Pancreas (tissue), 10 donors: ENCODE measurements around the gene GARIN3. TPM values are rescaled to one million over a fixed set of nuclear protein-coding genes. Genes with fewer than 3 reads are reported as not detected.

Experiments used
- ATAC-seq, 4 donors: fragments of 200-7000 bp; cut with Tn5 transposase; one replicate each; pipeline versions ENCODE4 v1.8.0 to v1.9.1; 2020; ENCODE audit warnings: mild to moderate bottlenecking in 4 of 4, moderate library complexity in 4 of 4
- DNase-seq, 6 donors: peaks; one replicate each; pipeline ENCODE4 v3.0.0-alpha.2; 2020
- FAIRE-seq: peaks from 2 replicates; lab custom pipeline; 2012; peaks lifted over from hg19 to GRCh38; lab: Jason Lieb, UNC
- H3K27ac ChIP-seq, 4 donors: fragments of 200-600 bp; sonication (generic); 1 replicate in 3 of 4; 2 replicates in 1 of 4; pipeline versions ENCODE4 v1.5.0 to v1.8.0; 2020
- H3K27me3 ChIP-seq, 4 donors: fragments of 200-600 bp; one replicate each; pipeline ENCODE4 v1.8.0; 2021
- H3K36me3 ChIP-seq, 3 donors: fragments of 200-600 bp; sonication (generic) in 1 of 3; one replicate each; pipeline versions ENCODE4 v1.5.0 to v1.8.0; 2020 to 2021
- H3K4me1 ChIP-seq, 3 donors: fragments of 200-600 bp; one replicate each; pipeline ENCODE4 v1.8.0; 2021
- H3K4me3 ChIP-seq, 4 donors: fragments of 200-600 bp; sonication (generic) in 2 of 4; one replicate each; pipeline versions ENCODE4 v1.5.0 to v1.8.0; 2020 to 2021
- H3K9me3 ChIP-seq, 4 donors: fragments of 200-600 bp; one replicate each; pipeline ENCODE4 v1.8.0; 2021
- WGBS, 2 donors: extraction: QIAGEN DNeasy Blood & Tissue Kit; methylation state at CpG; one replicate each; pipeline ENCODE4 v1.1.7; 2013; 5-methylcytosine and 5-hydroxymethylcytosine counted together
- intact Hi-C, 3 donors: fragments of 100-400 bp; cut with DNase I; formaldehyde crosslinking; loops; one replicate each; pipeline versions ENCODE4 v1.11.1 to v1.14.2; 2022
- polyA plus RNA-seq, 2 donors: library from polyadenylated mRNA; stranded (reverse); fragments of 200-250 nt; gene quantifications; one replicate each; pipeline ENCODE4 v1.2.3, GENCODE V29; 2013
- total RNA-seq, 6 donors: library from RNA; stranded (reverse); fragmentation: NEBNext Ultra II Directional in 4 of 6; extraction: Animal tissue kit (Norgen Biotek cat#: 25700) in 4 of 6; gene quantifications; one replicate each; pipeline versions ENCODE4 v1.2.1 to v1.2.4, GENCODE V29; 2021 to 2023
- TF ChIP-seq, protein P1 (sequence below), 4 donors: fragments of 200-600 bp; sonication (generic) in 3 of 4; IDR thresholded peaks; one replicate each; pipeline versions ENCODE4 v1.5.0 to v1.8.0; 2021; ENCODE audit warnings: antibody characterized with exemption in 4 of 4
- donor health status: healthy with polysubstance abuse.
- donor health status: DM: no; HTN: no; CAD: no; lungs with moderate emphysema.
- donor health status: DM: no; HTN: no; CAD: no.
- donor health status: control.
- donor health status: control.
- donor health status: Bipolar disorder and iron deficiency.
- donor health status: DM: yes; HTN: yes; CAD: no.
- donor health status: DM: no; HTN: no; CAD: no.
- donor health status: DM: no; HTN: no; CAD: no.
- donor health status: DM: yes; HTN: yes; CAD: no.

Gene GARIN3
- total and polyA plus RNA-seq, 8 donors, result not detected

DNA sequence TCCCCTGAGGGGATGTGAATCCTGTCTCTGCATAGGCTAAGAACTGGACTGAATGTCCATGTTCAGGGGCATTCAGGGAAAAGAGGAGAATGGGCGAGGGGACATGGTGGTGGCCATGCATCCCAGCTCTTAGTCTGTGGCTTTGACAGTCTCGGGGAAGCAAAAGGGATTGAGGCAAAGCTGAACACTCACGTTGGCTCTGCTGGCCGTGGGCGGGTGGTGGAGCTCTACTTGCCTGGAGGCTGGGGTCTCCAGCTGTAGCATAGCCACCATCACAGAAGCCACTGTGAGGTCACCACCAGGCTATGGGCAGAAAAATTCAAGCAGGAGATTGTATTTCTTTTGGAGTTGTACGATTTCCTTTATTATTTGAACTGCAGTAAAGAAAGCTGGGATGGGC lies 4.1 kb downstream of the GARIN3 start:
- TF ChIP-seq, protein P1, sequence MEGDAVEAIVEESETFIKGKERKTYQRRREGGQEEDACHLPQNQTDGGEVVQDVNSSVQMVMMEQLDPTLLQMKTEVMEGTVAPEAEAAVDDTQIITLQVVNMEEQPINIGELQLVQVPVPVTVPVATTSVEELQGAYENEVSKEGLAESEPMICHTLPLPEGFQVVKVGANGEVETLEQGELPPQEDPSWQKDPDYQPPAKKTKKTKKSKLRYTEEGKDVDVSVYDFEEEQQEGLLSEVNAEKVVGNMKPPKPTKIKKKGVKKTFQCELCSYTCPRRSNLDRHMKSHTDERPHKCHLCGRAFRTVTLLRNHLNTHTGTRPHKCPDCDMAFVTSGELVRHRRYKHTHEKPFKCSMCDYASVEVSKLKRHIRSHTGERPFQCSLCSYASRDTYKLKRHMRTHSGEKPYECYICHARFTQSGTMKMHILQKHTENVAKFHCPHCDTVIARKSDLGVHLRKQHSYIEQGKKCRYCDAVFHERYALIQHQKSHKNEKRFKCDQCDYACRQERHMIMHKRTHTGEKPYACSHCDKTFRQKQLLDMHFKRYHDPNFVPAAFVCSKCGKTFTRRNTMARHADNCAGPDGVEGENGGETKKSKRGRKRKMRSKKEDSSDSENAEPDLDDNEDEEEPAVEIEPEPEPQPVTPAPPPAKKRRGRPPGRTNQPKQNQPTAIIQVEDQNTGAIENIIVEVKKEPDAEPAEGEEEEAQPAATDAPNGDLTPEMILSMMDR (IDR thresholded peaks at IDR 0.05), result no peak
- 70 to 72% methylated on average over 6 of the region's 6 CpGs for WGBS, 2 donors
- H3K4me1 ChIP-seq, result no peaks in the 10 kb centered on the region
- no peak for FAIRE-seq
- no peak overlapping the region for H3K27ac ChIP-seq
- no peaks in the 10 kb centered on the region for H3K36me3 ChIP-seq
- H3K4me3 ChIP-seq, result no peak overlapping the region
- DNase-seq, result no peak
- intact Hi-C loops, result no loop called here
- H3K27me3 ChIP-seq, result peaks cover 0 to 4% (median 0%) of the 10 kb centered on the region in 4 donors
- H3K9me3 ChIP-seq, result no peaks in the 10 kb centered on the region
- no peak for ATAC-seq

DNA sequence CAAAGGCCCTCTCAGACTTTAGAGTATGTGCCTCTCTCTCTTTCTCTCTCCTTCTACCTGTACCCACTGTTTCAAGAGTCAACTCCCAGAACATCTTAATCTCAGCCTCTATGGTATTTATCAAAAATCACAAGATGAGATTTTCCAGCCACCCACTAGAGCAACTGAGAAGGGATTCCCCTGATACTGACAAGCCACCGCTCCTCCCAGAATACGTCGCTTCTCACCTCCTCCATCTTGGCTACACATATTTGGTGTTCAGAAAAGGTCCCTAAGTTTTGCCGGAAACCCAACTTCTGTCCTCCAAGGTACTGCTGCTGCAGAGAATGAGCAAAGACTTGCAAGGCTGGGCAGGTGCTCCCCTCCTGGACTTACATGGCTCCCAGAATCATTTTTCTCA lies 6.1 kb downstream of the GARIN3 start:
- Histone ChIP-seq H3K9me3 (no peaks in the 10 kb centered on the region), H3K27me3 (no peaks in the 10 kb centered on the region), H3K27ac (no peak overlapping the region), H3K4me3 (no peak overlapping the region), H3K4me1 (no peaks in the 10 kb centered on the region), H3K36me3 (no peaks in the 10 kb centered on the region)
- intact Hi-C loops, result no loop called here
- DNase-seq, result no peak
- no peak for FAIRE-seq
- WGBS, 2 donors, result 80 to 86% methylated on average over 4 of the region's 4 CpGs
- TF ChIP-seq, protein P1 (IDR thresholded peaks at IDR 0.05), result no peak
- no peak for ATAC-seq

DNA sequence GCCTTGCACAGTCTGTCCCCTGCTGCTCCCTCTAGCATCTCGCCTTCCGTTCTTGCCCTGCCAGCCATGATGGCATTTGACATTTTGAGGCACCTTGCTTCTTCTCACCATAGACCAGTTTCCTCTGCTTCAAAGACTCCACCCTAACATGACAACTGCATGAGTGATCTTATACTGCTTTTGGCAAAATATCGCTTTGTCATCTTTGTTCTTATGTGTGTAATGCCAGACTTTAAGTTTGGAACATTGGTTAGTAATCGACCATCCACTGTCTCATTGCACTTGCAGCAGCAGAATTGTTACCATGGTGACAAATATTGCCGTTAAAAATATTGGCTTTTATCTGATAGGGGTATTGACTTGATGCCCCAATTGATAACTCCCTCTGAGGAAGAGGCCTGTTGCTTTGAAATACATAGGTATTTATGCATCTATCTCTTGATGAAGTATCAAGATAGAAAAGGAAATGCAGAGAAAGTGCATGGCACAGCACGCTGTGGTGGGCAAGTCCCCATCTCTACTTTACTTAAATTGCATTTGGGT lies 6.8 kb downstream of the GARIN3 start:
- no peak overlapping the region for H3K4me3 ChIP-seq
- H3K27me3 ChIP-seq, result no peaks in the 10 kb centered on the region
- no peaks in the 10 kb centered on the region for H3K4me1 ChIP-seq
- H3K27ac ChIP-seq, result no peak overlapping the region
- 65 to 75% methylated on average over 6 of the region's 6 CpGs for WGBS, 2 donors
- no peak for FAIRE-seq
- intact Hi-C loops, result no loop called here
- no peaks in the 10 kb centered on the region for H3K9me3 ChIP-seq
- DNase-seq, result no peak
- no peaks in the 10 kb centered on the region for H3K36me3 ChIP-seq
- ATAC-seq, result no peak
- TF ChIP-seq, protein P1 (IDR thresholded peaks at IDR 0.05), result no peak

DNA sequence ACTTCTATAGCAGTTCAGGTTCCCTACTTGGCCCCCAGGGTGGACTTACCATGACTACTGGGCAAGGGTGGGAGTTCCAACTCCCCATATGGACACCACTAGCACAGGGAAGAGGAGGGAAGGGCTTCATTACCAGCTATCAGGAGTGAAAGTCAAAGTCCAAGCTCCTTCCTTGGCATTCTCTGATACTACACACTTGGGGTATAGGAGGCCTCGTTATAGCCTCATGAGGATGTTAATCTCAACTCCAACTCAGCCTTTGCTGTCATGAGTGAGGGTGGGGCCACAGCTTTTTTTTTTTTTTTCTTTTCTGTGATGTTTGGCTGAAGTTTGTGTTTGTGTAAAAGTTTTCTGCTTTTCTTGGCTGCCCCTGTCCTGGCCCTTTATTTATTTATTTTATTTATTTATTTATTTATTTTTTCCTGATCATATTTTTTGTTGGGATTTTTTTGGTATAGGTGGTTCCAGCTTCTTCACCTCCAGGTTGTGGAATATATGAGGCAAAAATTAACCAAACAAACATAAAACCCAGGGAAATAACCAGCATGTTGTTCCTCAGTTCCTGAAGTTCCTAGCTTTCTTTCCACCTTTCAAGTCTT lies 8.7 kb downstream of the GARIN3 start:
- no peak overlapping the region for H3K27ac ChIP-seq
- H3K4me1 ChIP-seq, result no peaks in the 10 kb centered on the region
- no peaks in the 10 kb centered on the region for H3K36me3 ChIP-seq
- WGBS, 2 donors, result 37 to 74% methylated on average over 1 of the region's 1 CpG
- FAIRE-seq (no peak), ATAC-seq (no peak), DNase-seq (no peak)
- H3K27me3 ChIP-seq, result no peaks in the 10 kb centered on the region
- no peak overlapping the region for H3K4me3 ChIP-seq
- TF ChIP-seq, protein P1 (IDR thresholded peaks at IDR 0.05), result no peak
- no peaks in the 10 kb centered on the region for H3K9me3 ChIP-seq
- intact Hi-C loops, result no loop called here

DNA sequence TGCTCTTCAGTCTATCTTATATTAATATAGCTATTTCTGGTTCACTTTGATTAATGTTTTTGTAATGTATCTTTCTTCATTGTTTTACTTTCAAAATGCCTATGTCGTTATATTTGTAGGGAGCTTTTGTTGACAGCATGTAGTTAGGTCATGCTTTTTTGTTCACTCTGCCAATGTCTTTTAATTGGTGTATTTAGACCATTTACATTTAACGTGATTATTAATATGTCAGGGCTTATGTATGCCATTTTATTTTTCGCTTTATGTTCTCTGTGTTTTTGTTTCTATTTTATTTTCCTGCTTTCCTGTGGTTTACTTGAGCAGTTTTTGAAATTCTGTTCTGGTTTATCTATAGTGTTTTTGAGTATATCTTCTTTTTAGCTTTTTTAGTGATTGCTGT lies 10.8 kb downstream of the GARIN3 start:
- ATAC-seq (no peak), FAIRE-seq (no peak), DNase-seq (no peak)
- TF ChIP-seq, protein P1 (IDR thresholded peaks at IDR 0.05), result no peak
- intact Hi-C loops, result no loop called here
- Histone ChIP-seq H3K9me3 (no peaks in the 10 kb centered on the region), H3K36me3 (no peaks in the 10 kb centered on the region), H3K27ac (no peak overlapping the region), H3K27me3 (peaks cover 0 to 3% (median 0%) of the 10 kb centered on the region in 4 donors), H3K4me3 (no peak overlapping the region), H3K4me1 (no peaks in the 10 kb centered on the region)
- 62 to 74% methylated on average over 3 of the region's 3 CpGs for WGBS, 2 donors
